PC-3 (cell line): Measurements from ENCODE around the gene NCBP3. TPM values are rescaled to one million over a fixed set of nuclear protein-coding genes. Genes with fewer than 3 reads are reported as not detected.

ENCODE experiments used
- ATAC-seq: fragments of 200-7000 bp; cut with Tn5 transposase; 2 replicates; pipeline ENCODE4 v1.9.1; 2020; ENCODE audit warnings: mild to moderate bottlenecking, moderate library complexity
- BruUV-seq: library from RNA; stranded (reverse); fragments of 400-500 nt; replicated peaks from 2 replicates; lab custom pipeline; 2021; lab: Mats Ljungman, UMichigan
- CTCF ChIA-PET: fragments of 300-600 bp; sonication (Branson Sonifier 250); formaldehyde crosslinking; loops from one replicate; lab custom pipeline; 2022; ENCODE audit warnings: antibody characterized with exemption; lab: Charles Lee
- POLR2A ChIA-PET: fragments of 300-600 bp; sonication (Branson Sonifier 250); formaldehyde crosslinking; loops from one replicate; lab custom pipeline; 2022; ENCODE audit warnings: antibody characterized with exemption; ENCODE audit not compliant: unreplicated experiment; lab: Charles Lee
- DNase-seq: peaks from one replicate; pipeline ENCODE4 v3.0.0-alpha.2; 2015
- H2AFZ ChIP-seq: fragments of 300-600 bp; sonication (generic); 2 replicates; pipeline ENCODE4 v1.6.0; 2016; ENCODE audit warnings: antibody characterized with exemption, low read length
- H3F3A ChIP-seq: fragments of 300-600 bp; sonication (generic); one replicate; pipeline ENCODE4 v1.6.0; 2017; ENCODE audit warnings: antibody characterized with exemption, low read length, control low read depth, mild to moderate bottlenecking; ENCODE audit not compliant: unreplicated experiment
- H3K27ac ChIP-seq: fragments of 300-600 bp; sonication (generic); 2 replicates; pipeline ENCODE4 v1.5.1; 2016; ENCODE audit warnings: mild to moderate bottlenecking, low read length
- H3K27me3 ChIP-seq: fragments of 300-600 bp; sonication (generic); 2 replicates; pipeline ENCODE4 v1.6.1; 2016; ENCODE audit warnings: low read length, mixed read lengths
- H3K36me3 ChIP-seq: fragments of 300-600 bp; sonication (generic); 2 replicates; pipeline ENCODE4 v1.6.1; 2016; ENCODE audit warnings: low read depth, mixed run types, low read length, mixed read lengths
- H3K4me1 ChIP-seq: fragments of 300-600 bp; sonication (generic); 2 replicates; pipeline ENCODE4 v1.5.1; 2016; ENCODE audit warnings: low read length; ENCODE audit not compliant: insufficient read depth
- H3K4me2 ChIP-seq: fragments of 300-600 bp; sonication (generic); 2 replicates; pipeline ENCODE4 v1.6.0; 2016; ENCODE audit warnings: low read length
- H3K4me3 ChIP-seq: fragments of 300-600 bp; sonication (generic); 2 replicates; pipeline ENCODE4 v1.5.1; 2016; ENCODE audit warnings: mild to moderate bottlenecking, low read length, mixed read lengths
- H3K79me2 ChIP-seq: fragments of 300-600 bp; sonication (generic); 2 replicates; pipeline ENCODE4 v1.6.1; 2017; ENCODE audit warnings: low read length, mixed read lengths
- H3K9ac ChIP-seq: fragments of 300-600 bp; sonication (generic); 2 replicates; pipeline ENCODE4 v1.6.0; 2016; ENCODE audit warnings: mild to moderate bottlenecking, low read length
- H3K9me2 ChIP-seq: fragments of 300-600 bp; sonication (generic); replicated peaks from 2 replicates; pipeline ENCODE4 v1.6.1; 2016; ENCODE audit warnings: mixed run types, low read length, mixed read lengths
- H3K9me3 ChIP-seq: fragments of 300-600 bp; sonication (generic); 2 replicates; pipeline ENCODE4 v1.6.1; 2016; ENCODE audit warnings: low read length, mixed read lengths
- H4K20me1 ChIP-seq: fragments of 300-600 bp; sonication (generic); 2 replicates; pipeline ENCODE4 v1.6.1; 2016; ENCODE audit warnings: low read length, mixed read lengths
- CTCF ChIP-seq: fragments of 300-600 bp; sonication (generic); conservative IDR thresholded peaks from 2 replicates; pipeline ENCODE4 v1.5.1; 2017; ENCODE audit warnings: antibody characterized with exemption, low read depth, mild to moderate bottlenecking, low read length
- EZH2 ChIP-seq: fragments of 300-600 bp; sonication (generic); IDR thresholded peaks from one replicate; pipeline ENCODE4 v1.6.1; 2017; ENCODE audit warnings: antibody characterized with exemption, mild to moderate bottlenecking, low read length; ENCODE audit not compliant: unreplicated experiment
- EZH2phosphoT487 ChIP-seq: fragments of 300-600 bp; sonication (generic); IDR thresholded peaks from 2 replicates; pipeline ENCODE4 v1.6.1; 2018; ENCODE audit warnings: mild to moderate bottlenecking, antibody characterized with exemption, low read length, borderline replicate concordance
- intact Hi-C: fragments of 100-400 bp; cut with micrococcal nuclease; formaldehyde crosslinking; loops from 2 replicates; pipeline ENCODE4 v1.9.0; 2023
- total RNA-seq: library from RNA; depleted of rRNA; stranded (reverse); fragments of >200 nt; gene quantifications from 2 replicates; pipeline ENCODE4 v1.2.3, GENCODE V29; 2014

NCBP3 gene
- total RNA-seq, 1 experiment from 2014 or later, result 21.0 TPM

- Histone ChIP-seq H3K4me2 (no peak overlapping the region), H3K79me2 (peaks cover 30% of the 10 kb centered on the region), H4K20me1 (no peaks in the 10 kb centered on the region), H3K9me3 (no peaks in the 10 kb centered on the region), H2AFZ (no peak overlapping the region), H3K9me2 (no peaks in the 10 kb centered on the region), H3F3A (no peaks in the 10 kb centered on the region), H3K36me3 (no peaks in the 10 kb centered on the region; the same call in 1 of the 2 replicates), H3K4me3 (no peak overlapping the region), H3K9ac (no peak overlapping the region), H3K27ac (no peak overlapping the region), H3K4me1 (peaks cover 30% of the 10 kb centered on the region), H3K27me3 (no peaks in the 10 kb centered on the region)
- no peak for TF ChIP-seq CTCF
- TF ChIP-seq EZH2phosphoT487, result no peak
- no peak for TF ChIP-seq EZH2
- ATAC-seq (no peak), DNase-seq (no peak)
- ChIA-PET CTCF (no interaction called here), POLR2A (no interaction called here)
- BruUV-seq, result no TSS peak
- intact Hi-C loops, result no loop called here
Observed at GRCh38 chr17:3885271-3885670, 39.2 kb upstream of the NCBP3 start.

GRCh38 chr17:3884188-3884587, 38.1 kb upstream of the NCBP3 start:
- TF ChIP-seq EZH2phosphoT487, result no peak
- TF ChIP-seq EZH2, result no peak
- TF ChIP-seq CTCF, result no peak
- intact Hi-C loops, result no loop called here
- BruUV-seq, result no TSS peak
- Histone ChIP-seq H3K9me2 (no peaks in the 10 kb centered on the region), H4K20me1 (no peaks in the 10 kb centered on the region), H3K9me3 (no peaks in the 10 kb centered on the region), H3K79me2 (peaks cover 19% of the 10 kb centered on the region), H3F3A (no peaks in the 10 kb centered on the region), H3K36me3 (no peaks in the 10 kb centered on the region; the same call in 1 of the 2 replicates), H3K4me1 (peaks cover 19% of the 10 kb centered on the region), H3K4me2 (no peak overlapping the region), H3K4me3 (no peak overlapping the region), H3K27ac (no peak overlapping the region), H2AFZ (no peak overlapping the region), H3K9ac (no peak overlapping the region), H3K27me3 (no peaks in the 10 kb centered on the region)
- POLR2A ChIA-PET, result no interaction called here
- CTCF ChIA-PET, result no interaction called here
- DNase-seq (no peak), ATAC-seq (no peak)

GRCh38 chr17:3882276-3882675, 36.2 kb upstream of the NCBP3 start:
- no peak overlapping the region for H2AFZ ChIP-seq
- H3K4me2 ChIP-seq, result no peak overlapping the region
- peaks cover 7% of the 10 kb centered on the region for H3K79me2 ChIP-seq
- DNase-seq, result no peak
- H3K9me3 ChIP-seq, result no peaks in the 10 kb centered on the region
- BruUV-seq, result no TSS peak
- no peaks in the 10 kb centered on the region; the same call in 1 of the 2 replicates for H3K36me3 ChIP-seq
- H3K9ac ChIP-seq, result no peak overlapping the region
- H4K20me1 ChIP-seq, result no peaks in the 10 kb centered on the region
- no peak for ATAC-seq
- no peak overlapping the region for H3K27ac ChIP-seq
- H3K27me3 ChIP-seq, result no peaks in the 10 kb centered on the region
- TF ChIP-seq EZH2 (no peak), CTCF (no peak), EZH2phosphoT487 (no peak)
- intact Hi-C loops, result no loop called here
- no peaks in the 10 kb centered on the region for H3F3A ChIP-seq
- ChIA-PET POLR2A (no interaction called here), CTCF (no interaction called here)
- no peaks in the 10 kb centered on the region for H3K9me2 ChIP-seq
- H3K4me3 ChIP-seq, result no peak overlapping the region
- H3K4me1 ChIP-seq, result 0 out of 2 replicates have a peak, but pooled peaks cover under 1% of the 10 kb centered on the region
